ENCODE results near the gene RBP5.

- TF ChIP-seq CTCF (conservative IDR thresholded peaks at IDR 0.05 in 1 of 2, IDR thresholded peaks at IDR 0.05 in 1 of 2; ENCODE audit: low read depth in 1 of 2, low read length in 2 of 2), result no peak
- TF ChIP-seq EZH2 (IDR thresholded peaks at IDR 0.05; ENCODE audit: low read length, missing control alignments), result no peak
Measured at GRCh38 chr12:7131502-7131866, 2.8 kb upstream of the RBP5 start.

Measured in fibroblast of lung (primary cell).